Ovary (tissue), 3 donors: ENCODE data around the gene FANCC.

ENCODE experiments used
- POLR2A ChIP-seq: fragments of 450-650 bp; IDR thresholded peaks from one replicate; pipeline ENCODE4 v1.6.1; 2017; ENCODE audit warnings: antibody characterized with exemption, mild to moderate bottlenecking, moderate library complexity
- TF ChIP-seq, protein P1 (sequence below), 3 donors: fragments of 450-650 bp in 2 of 3; fragments of 200-600 bp in 1 of 3; IDR thresholded peaks; one replicate each; pipeline versions ENCODE4 v1.5.1 to v1.8.0; 2016 to 2022; ENCODE audit warnings: antibody characterized with exemption in 3 of 3, mild to moderate bottlenecking in 1 of 3
- donor health status: DM: no; HTN: no; CAD: no.

DNA sequence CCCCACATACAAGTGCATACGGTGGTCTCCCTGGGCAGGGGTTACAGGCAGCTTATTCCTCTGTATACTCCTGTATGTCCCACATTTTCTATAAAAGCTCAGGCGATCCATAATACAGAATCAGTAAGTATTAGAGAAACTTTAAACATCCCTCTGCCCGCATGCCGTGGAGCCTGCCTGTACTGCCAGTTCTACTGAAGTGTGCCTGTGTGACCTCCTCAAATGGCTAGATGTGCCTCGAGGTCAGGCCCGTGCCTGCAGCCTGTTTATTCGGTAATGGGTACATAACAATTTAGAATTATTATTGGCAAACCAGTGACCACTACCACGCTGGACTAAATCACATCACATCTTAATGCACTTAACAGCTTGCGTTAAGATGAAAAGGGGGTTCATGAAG lies 190.8 kb downstream of the FANCC start:
- TF ChIP-seq, protein P1, sequence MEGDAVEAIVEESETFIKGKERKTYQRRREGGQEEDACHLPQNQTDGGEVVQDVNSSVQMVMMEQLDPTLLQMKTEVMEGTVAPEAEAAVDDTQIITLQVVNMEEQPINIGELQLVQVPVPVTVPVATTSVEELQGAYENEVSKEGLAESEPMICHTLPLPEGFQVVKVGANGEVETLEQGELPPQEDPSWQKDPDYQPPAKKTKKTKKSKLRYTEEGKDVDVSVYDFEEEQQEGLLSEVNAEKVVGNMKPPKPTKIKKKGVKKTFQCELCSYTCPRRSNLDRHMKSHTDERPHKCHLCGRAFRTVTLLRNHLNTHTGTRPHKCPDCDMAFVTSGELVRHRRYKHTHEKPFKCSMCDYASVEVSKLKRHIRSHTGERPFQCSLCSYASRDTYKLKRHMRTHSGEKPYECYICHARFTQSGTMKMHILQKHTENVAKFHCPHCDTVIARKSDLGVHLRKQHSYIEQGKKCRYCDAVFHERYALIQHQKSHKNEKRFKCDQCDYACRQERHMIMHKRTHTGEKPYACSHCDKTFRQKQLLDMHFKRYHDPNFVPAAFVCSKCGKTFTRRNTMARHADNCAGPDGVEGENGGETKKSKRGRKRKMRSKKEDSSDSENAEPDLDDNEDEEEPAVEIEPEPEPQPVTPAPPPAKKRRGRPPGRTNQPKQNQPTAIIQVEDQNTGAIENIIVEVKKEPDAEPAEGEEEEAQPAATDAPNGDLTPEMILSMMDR (IDR thresholded peaks at IDR 0.05), result no peak
- TF ChIP-seq POLR2A, result no peak
